ENCODE results near the gene SPG7. TPM values are rescaled to one million over a fixed set of nuclear protein-coding genes. Genes with fewer than 3 reads are reported as not detected.
A peak's percentile ranks its signal among the peaks of the same experiment; 100 is the strongest.

The SPG7 gene
- total RNA-seq, 1 experiment from 2014 or later: 119 TPM

DNA sequence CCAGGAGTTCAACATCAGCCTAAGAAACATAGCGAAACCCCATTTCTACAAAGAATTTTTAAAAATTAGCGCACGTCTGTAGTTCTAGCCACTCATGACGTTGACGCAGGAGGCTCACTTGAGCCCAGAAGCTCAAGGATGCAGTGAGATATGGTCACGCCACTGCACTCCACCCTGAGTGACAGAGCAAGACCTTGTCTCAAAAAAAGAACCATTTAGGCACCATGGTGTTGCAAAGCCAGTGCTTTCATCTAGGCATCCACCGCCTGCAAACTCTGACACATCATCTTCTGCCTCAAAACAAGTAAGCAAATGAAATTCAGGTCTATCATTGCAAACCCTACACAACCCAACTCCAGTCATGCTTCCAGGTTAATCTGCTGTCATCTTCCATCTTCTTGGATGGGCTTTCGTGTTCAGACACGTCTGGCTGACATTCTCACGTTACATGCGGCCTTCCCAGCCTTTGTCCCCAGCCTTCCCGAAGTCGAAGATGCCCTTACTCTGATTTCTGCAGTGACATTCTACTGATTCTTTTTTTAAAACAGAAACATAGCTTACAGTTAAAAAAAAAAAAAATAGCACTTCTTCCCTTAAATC, 26.7 kb upstream of the SPG7 start:
- H3K4me1 ChIP-seq (ENCODE audit: insufficient read depth, low read length): peaks cover 9% of the 10 kb centered on the region; the same call in 1 of the 2 replicates
- no peak overlapping the region for H4K5ac ChIP-seq (ENCODE audit: insufficient read length, low read depth, low read length)
- no peak overlapping the region for H3T11ph ChIP-seq (ENCODE audit: low read length)
- TF ChIP-seq, protein P1, sequence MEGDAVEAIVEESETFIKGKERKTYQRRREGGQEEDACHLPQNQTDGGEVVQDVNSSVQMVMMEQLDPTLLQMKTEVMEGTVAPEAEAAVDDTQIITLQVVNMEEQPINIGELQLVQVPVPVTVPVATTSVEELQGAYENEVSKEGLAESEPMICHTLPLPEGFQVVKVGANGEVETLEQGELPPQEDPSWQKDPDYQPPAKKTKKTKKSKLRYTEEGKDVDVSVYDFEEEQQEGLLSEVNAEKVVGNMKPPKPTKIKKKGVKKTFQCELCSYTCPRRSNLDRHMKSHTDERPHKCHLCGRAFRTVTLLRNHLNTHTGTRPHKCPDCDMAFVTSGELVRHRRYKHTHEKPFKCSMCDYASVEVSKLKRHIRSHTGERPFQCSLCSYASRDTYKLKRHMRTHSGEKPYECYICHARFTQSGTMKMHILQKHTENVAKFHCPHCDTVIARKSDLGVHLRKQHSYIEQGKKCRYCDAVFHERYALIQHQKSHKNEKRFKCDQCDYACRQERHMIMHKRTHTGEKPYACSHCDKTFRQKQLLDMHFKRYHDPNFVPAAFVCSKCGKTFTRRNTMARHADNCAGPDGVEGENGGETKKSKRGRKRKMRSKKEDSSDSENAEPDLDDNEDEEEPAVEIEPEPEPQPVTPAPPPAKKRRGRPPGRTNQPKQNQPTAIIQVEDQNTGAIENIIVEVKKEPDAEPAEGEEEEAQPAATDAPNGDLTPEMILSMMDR (conservative IDR thresholded peaks at IDR 0.05): no peak
- H3K9me3 ChIP-seq (ENCODE audit: control insufficient read depth, low read depth, low read length): no peaks in the 10 kb centered on the region
- H2BK20ac ChIP-seq (ENCODE audit: low read depth, low read length, poor library complexity, severe bottlenecking): no peak overlapping the region
- no peak overlapping the region for H3K27ac ChIP-seq (ENCODE audit: insufficient read length, low read depth, low read length)
- H3K23me2 ChIP-seq (ENCODE audit: insufficient read length, low read depth, low read length, poor library complexity, severe bottlenecking): no peaks in the 10 kb centered on the region
- H3K56ac ChIP-seq (ENCODE audit: insufficient read length, low read depth, low read length): no peak overlapping the region
- H3K4me2 ChIP-seq (ENCODE audit: insufficient read depth, insufficient read length, low read length): no peak overlapping the region
- H2BK15ac ChIP-seq (ENCODE audit: low read depth, low read length): no peak overlapping the region
- H2BK12ac ChIP-seq (ENCODE audit: insufficient read length, low read depth, low read length): no peak overlapping the region
- no peak overlapping the region for H3K4ac ChIP-seq (ENCODE audit: low read depth, low read length)
- no peaks in the 10 kb centered on the region for H3K27me3 ChIP-seq (ENCODE audit: insufficient read depth, low read length)
- peaks cover 7% of the 10 kb centered on the region for H3K79me1 ChIP-seq (ENCODE audit: insufficient read depth, low read depth, low read length, poor library complexity, severe bottlenecking)
- no peak overlapping the region for H2AFZ ChIP-seq (ENCODE audit: low read length)
- Mint-ChIP-seq H3K36me3 (ENCODE audit: insufficient read depth in 1 of 3, low read depth in 3 of 3) (peaks cover 0 to 5% (median 4%) of the 10 kb centered on the region in 3 experiments; a peak in 4 of 7 replicates), H3K27me3 (ENCODE audit: low read depth) (no peaks in the 10 kb centered on the region), H3K27ac (peak overlapping the region in 2 of 3 experiments; percentile 53; a peak in 4 of 7 replicates), H3K4me1 (peaks cover 74% of the 10 kb centered on the region in 2 experiments), H3K9me3 (no peaks in the 10 kb centered on the region), H3K4me3 (no peak overlapping the region)
- H4K20me1 ChIP-seq (ENCODE audit: control insufficient read depth, insufficient read depth, insufficient read length): peaks cover 5% of the 10 kb centered on the region
- no peak overlapping the region for H4K91ac ChIP-seq (ENCODE audit: insufficient read length, low read depth, low read length)
- WGBS (ENCODE audit: extremely low coverage, insufficient read length, low lambda C conversion rate): no CpG with 5 or more reads among the region's 13 CpGs
- H3K23ac ChIP-seq (ENCODE audit: insufficient read length, low read depth, low read length): no peak overlapping the region
- no peak overlapping the region for H3K14ac ChIP-seq (ENCODE audit: insufficient read depth, low read length)
- no peak for DNase-seq
- no peak overlapping the region for H2BK5ac ChIP-seq (ENCODE audit: insufficient read length, low read length)
- H2AK5ac ChIP-seq (ENCODE audit: insufficient read length, low read length): no peak overlapping the region
- no peak overlapping the region for H4K8ac ChIP-seq (replicated peaks; ENCODE audit: insufficient read length, low read depth, low read length)
- H3K18ac ChIP-seq (ENCODE audit: insufficient read length, low read depth, low read length): no peak overlapping the region
- no peak overlapping the region for H2BK120ac ChIP-seq (ENCODE audit: low read depth, low read length, poor library complexity, severe bottlenecking)
- peaks cover 86% of the 10 kb centered on the region for H3K79me2 ChIP-seq (ENCODE audit: insufficient read depth, low read length)
- no peak overlapping the region for H3K9ac ChIP-seq (ENCODE audit: extremely low read depth, insufficient read length, low read length)
